K562 (cell line): ENCODE results near the gene GTF2A2. TPM values are rescaled to one million over a fixed set of nuclear protein-coding genes. Genes with fewer than 3 reads are reported as not detected.

Experiments used
- CUX1 ChIP-seq: fragments of 200-800 bp; sonication (Bioruptor generic); IDR thresholded peaks from 2 replicates; pipeline ENCODE4 v1.6.1; 2016; ENCODE audit warnings: missing genetic modification characterization, missing compliant biosample characterization
- KDM5B ChIP-seq: fragments of 200-600 bp; sonication (generic); IDR thresholded peaks from 2 replicates; pipeline ENCODE4 v1.6.1; 2012; ENCODE audit warnings: low read depth, mild to moderate bottlenecking, moderate library complexity, low read length, control low read depth, inconsistent platforms; ENCODE audit not compliant: insufficient replicate concordance
- KLF10 ChIP-seq: fragments of 250-450 bp; sonication (Bioruptor Pico); IDR thresholded peaks from 2 replicates; pipeline ENCODE4 v1.6.1; 2021; ENCODE audit warnings: matching md5 sums
- MTF1 ChIP-seq: fragments of 250-450 bp; sonication (Bioruptor Pico); IDR thresholded peaks from 2 replicates; pipeline ENCODE4 v1.9.0; 2021; ENCODE audit warnings: moderate library complexity, mild to moderate bottlenecking, inconsistent platforms, borderline replicate concordance
- NFATC3 ChIP-seq: fragments of 450-650 bp; IDR thresholded peaks from 2 replicates; pipeline ENCODE4 v1.6.1; 2017; ENCODE audit warnings: mild to moderate bottlenecking
- NRF1 ChIP-seq, 2 experiments: fragments of 450-650 bp; IDR thresholded peaks in 1 of 2; conservative IDR thresholded peaks in 1 of 2; 2 replicates each; pipeline ENCODE4 v1.6.1; 2014; ENCODE audit warnings: mild to moderate bottlenecking in 2 of 2
- POLR2AphosphoS2 ChIP-seq: IDR thresholded peaks from 2 replicates; pipeline ENCODE4 v1.6.1; 2012; ENCODE audit warnings: low read length, improper control_type of control experiment
- ZBTB7A ChIP-seq: IDR thresholded peaks from 2 replicates; pipeline ENCODE4 v1.6.1; 2011; ENCODE audit warnings: low read depth, mild to moderate bottlenecking, low read length, moderate library complexity, borderline replicate concordance; ENCODE audit not compliant: control insufficient read depth
- ZNF217 ChIP-seq: sonication (generic); formaldehyde crosslinking; IDR thresholded peaks from 2 replicates; pipeline ENCODE4 v1.8.0; 2022; ENCODE audit warnings: mild to moderate bottlenecking, missing genetic modification reagents
- ZNF23 ChIP-seq: fragments of 250-450 bp; sonication (Bioruptor Pico); IDR thresholded peaks from 2 replicates; pipeline ENCODE4 v1.4.0; 2020; ENCODE audit warnings: mild to moderate bottlenecking
- ZNF263 ChIP-seq: sonication (generic); formaldehyde crosslinking; IDR thresholded peaks from 2 replicates; pipeline ENCODE4 v1.8.0; 2022; ENCODE audit warnings: mild to moderate bottlenecking, missing genetic modification reagents, borderline replicate concordance
- ZNF512 ChIP-seq: IDR thresholded peaks from 2 replicates; pipeline ENCODE4 v1.6.1; 2016; ENCODE audit warnings: missing genetic modification characterization, missing compliant biosample characterization
- polyA plus RNA-seq, 8 experiments: library from polyadenylated mRNA; depleted of rRNA in 4 of 8; stranded (reverse) in 5 of 8; unstranded in 3 of 8; fragments of >200 nt; fragmentation: Nextera tagmentation in 2 of 8; fragmentation: Illumina TruSeq in 1 of 8; extraction: Ambion mirVana in 2 of 8; extraction: Trizol in 1 of 8; gene quantifications; 2 replicates each; pipeline versions ENCODE4 v1.2.1 to v1.2.3, GENCODE V29; 2011 to 2014; ENCODE audit warnings: inconsistent platforms in 1 of 8, missing spikeins in 1 of 8
- total RNA-seq, 7 experiments: library from RNA; depleted of rRNA in 6 of 7; stranded (reverse); fragments of >200 nt in 6 of 7; fragmentation: Illumina TruSeq in 2 of 7; extraction: Trizol in 2 of 7; gene quantifications; 2 replicates each; pipeline versions ENCODE4 v1.2.1 to v1.2.3, GENCODE V29; 2011 to 2021; ENCODE audit warnings: low replicate concordance in 1 of 7
- TF ChIP-seq, protein P1 (sequence below), 2 experiments: IDR thresholded peaks; 2 replicates each; pipeline ENCODE4 v1.6.1; 2012; ENCODE audit warnings: improper control_type of control experiment in 2 of 2, low read depth in 2 of 2, low read length in 2 of 2, borderline replicate concordance in 1 of 2
- TF ChIP-seq, protein P2 (sequence below): fragments of 450-650 bp; IDR thresholded peaks from 2 replicates; pipeline ENCODE4 v1.6.1; 2016; ENCODE audit warnings: mild to moderate bottlenecking

GTF2A2 gene
- total and polyA plus RNA-seq, 9 of the 15 experiments (the other 6 are each of a cell fraction or from before 2014, with no cell fraction given) = 128 to 656 (median 172) TPM

DNA sequence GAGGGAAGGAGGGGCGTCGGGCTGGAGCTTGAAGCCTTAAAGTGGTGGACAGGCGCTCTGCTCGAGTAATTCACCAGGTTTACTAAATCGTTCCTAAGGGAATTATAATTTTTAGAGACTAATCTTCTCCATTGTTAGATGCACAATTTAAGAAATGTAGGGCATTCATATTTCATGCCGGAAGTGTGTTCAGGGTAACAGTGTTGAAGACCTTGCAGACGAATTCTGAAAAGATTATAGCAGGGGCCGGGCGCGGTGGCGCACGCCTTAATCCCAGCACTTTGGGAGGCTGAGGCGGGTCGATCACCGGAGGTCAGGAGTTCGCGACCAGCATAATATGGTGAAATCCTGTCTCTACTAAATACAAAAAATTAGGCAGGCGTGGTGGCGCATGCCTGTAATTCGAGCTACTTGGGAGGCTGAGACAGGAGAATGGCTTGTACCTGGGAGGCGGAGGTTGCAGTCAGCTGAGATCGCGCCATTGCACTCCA lies 365 bp upstream of the GTF2A2 start (continued):
- TF ChIP-seq CUX1 (CRISPR knock-in tag) (no peak), ZNF23 (no peak), ZNF217 (CRISPR knock-in tag) (no peak), MTF1 (no peak), POLR2AphosphoS2 (peak; percentile 8; the same call in 1 of the 2 replicates), ZNF263 (CRISPR knock-in tag) (no peak), NFATC3 (no peak), NRF1 (conservative IDR thresholded peaks at IDR 0.05 in 1 of 2, IDR thresholded peaks at IDR 0.05 in 1 of 2) (0 out of 4 replicates have a peak, but pooled peaks of 1 of the 2 experiments have one; percentile 8), ZBTB7A (no peak), KDM5B (no peak), ZNF512 (tag) (no peak), KLF10 (CRISPR knock-in tag) (no peak)
- TF ChIP-seq, protein P1, sequence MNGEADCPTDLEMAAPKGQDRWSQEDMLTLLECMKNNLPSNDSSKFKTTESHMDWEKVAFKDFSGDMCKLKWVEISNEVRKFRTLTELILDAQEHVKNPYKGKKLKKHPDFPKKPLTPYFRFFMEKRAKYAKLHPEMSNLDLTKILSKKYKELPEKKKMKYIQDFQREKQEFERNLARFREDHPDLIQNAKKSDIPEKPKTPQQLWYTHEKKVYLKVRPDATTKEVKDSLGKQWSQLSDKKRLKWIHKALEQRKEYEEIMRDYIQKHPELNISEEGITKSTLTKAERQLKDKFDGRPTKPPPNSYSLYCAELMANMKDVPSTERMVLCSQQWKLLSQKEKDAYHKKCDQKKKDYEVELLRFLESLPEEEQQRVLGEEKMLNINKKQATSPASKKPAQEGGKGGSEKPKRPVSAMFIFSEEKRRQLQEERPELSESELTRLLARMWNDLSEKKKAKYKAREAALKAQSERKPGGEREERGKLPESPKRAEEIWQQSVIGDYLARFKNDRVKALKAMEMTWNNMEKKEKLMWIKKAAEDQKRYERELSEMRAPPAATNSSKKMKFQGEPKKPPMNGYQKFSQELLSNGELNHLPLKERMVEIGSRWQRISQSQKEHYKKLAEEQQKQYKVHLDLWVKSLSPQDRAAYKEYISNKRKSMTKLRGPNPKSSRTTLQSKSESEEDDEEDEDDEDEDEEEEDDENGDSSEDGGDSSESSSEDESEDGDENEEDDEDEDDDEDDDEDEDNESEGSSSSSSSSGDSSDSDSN (IDR thresholded peaks at IDR 0.05; ENCODE audit: borderline replicate concordance in 1 of 2, low read depth in 2 of 2, low read length in 2 of 2) = no peak
- TF ChIP-seq, protein P2, sequence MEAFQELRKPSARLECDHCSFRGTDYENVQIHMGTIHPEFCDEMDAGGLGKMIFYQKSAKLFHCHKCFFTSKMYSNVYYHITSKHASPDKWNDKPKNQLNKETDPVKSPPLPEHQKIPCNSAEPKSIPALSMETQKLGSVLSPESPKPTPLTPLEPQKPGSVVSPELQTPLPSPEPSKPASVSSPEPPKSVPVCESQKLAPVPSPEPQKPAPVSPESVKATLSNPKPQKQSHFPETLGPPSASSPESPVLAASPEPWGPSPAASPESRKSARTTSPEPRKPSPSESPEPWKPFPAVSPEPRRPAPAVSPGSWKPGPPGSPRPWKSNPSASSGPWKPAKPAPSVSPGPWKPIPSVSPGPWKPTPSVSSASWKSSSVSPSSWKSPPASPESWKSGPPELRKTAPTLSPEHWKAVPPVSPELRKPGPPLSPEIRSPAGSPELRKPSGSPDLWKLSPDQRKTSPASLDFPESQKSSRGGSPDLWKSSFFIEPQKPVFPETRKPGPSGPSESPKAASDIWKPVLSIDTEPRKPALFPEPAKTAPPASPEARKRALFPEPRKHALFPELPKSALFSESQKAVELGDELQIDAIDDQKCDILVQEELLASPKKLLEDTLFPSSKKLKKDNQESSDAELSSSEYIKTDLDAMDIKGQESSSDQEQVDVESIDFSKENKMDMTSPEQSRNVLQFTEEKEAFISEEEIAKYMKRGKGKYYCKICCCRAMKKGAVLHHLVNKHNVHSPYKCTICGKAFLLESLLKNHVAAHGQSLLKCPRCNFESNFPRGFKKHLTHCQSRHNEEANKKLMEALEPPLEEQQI = peak; percentile 21; the same call in 1 of the 2 replicates
